GM19438 (cell line): ENCODE results near the gene ZFP82.

ENCODE experiments used
- ATAC-seq: cut with Tn5 transposase; IDR thresholded peaks from one replicate; pipeline ENCODE4 v1.9.1; 2021; ENCODE audit warnings: low read depth; ENCODE audit not compliant: unreplicated experiment

Gene ZFP82

GRCh38 chr19:36377541-36378178, 40.8 kb downstream of the ZFP82 start:
- no peak for ATAC-seq

GRCh38 chr19:36373638-36374156, 44.7 kb downstream of the ZFP82 start:
- no peak for ATAC-seq

GRCh38 chr19:36371886-36372285, 46.6 kb downstream of the ZFP82 start:
- no peak for ATAC-seq

DNA sequence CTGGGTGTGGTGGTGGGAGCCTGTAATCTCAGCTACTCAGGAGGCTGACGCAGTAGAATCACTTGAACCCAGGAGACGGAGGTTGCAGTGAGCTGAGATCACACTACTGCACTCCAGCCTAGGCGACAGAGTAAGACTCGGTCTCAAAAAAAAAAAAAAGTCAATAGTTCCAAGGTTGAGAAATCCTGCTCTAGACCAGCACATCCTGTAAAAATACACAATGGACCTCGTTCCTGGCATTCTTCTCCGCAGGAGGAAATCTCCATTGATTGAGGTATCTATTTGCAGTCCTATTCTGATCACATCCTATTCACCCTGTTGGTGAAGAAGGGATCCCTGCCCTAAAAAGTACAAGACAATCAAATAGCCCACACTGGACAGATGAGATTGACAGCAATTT, 54.6 kb downstream of the ZFP82 start:
- ATAC-seq, result no peak
